ENCODE measurements around the gene ATF4.

DNA sequence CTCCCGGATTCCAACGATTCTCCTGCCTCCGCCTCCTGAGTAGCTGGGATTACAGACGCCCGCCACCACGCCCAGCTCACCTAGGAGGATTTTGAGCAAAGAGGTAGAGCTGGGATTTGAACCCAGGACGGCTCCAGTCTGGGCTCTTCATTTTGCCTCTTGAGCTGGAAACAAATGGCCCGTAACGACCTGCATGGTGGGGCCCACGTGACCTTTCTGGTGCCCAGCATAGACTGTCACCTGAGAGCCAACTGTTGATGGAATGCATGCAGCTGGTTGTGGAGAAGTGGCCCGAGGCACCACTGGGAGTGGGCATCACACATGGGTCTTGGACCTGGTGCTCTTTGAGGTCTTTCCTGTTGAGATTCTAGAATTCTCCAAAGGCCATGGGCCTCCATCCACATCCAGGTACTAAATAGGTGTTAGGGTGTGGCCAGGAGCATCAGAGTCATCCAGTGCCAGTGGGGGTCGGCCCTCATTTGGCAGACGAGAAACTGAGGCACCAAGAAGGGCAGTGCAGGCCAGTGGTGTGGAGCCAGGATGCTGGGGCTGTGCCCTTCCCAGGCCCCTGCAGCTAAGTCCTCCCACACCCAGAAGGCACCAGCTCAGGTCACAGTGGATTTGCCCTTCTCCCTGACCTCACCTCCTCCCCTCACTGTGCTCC, 3.9 kb downstream of the ATF4 start:
- no peak for TF ChIP-seq CTCF (IDR thresholded peaks at IDR 0.05; ENCODE audit: low read length)
- TF ChIP-seq EZH2 (IDR thresholded peaks at IDR 0.05; ENCODE audit: borderline replicate concordance, low read length), result no peak

All from OCI-LY1 (cell line).